PC-3 (cell line): ENCODE results near the gene NMRAL1. TPM values are rescaled to one million over a fixed set of nuclear protein-coding genes. Genes with fewer than 3 reads are reported as not detected.
A peak's percentile ranks its signal among the peaks of the same experiment; 100 is the strongest.

Experiments
- ATAC-seq: fragments of 200-7000 bp; cut with Tn5 transposase; 2 replicates; pipeline ENCODE4 v1.9.1; 2020; ENCODE audit warnings: mild to moderate bottlenecking, moderate library complexity
- BruUV-seq: library from RNA; stranded (reverse); fragments of 400-500 nt; replicated peaks from 2 replicates; lab custom pipeline; 2021; lab: Mats Ljungman, UMichigan
- CTCF ChIA-PET: fragments of 300-600 bp; sonication (Branson Sonifier 250); formaldehyde crosslinking; loops from one replicate; lab custom pipeline; 2022; ENCODE audit warnings: antibody characterized with exemption; lab: Charles Lee
- POLR2A ChIA-PET: fragments of 300-600 bp; sonication (Branson Sonifier 250); formaldehyde crosslinking; loops from one replicate; lab custom pipeline; 2022; ENCODE audit warnings: antibody characterized with exemption; ENCODE audit not compliant: unreplicated experiment; lab: Charles Lee
- DNase-seq: peaks from one replicate; pipeline ENCODE4 v3.0.0-alpha.2; 2015
- H2AFZ ChIP-seq: fragments of 300-600 bp; sonication (generic); 2 replicates; pipeline ENCODE4 v1.6.0; 2016; ENCODE audit warnings: antibody characterized with exemption, low read length
- H3F3A ChIP-seq: fragments of 300-600 bp; sonication (generic); one replicate; pipeline ENCODE4 v1.6.0; 2017; ENCODE audit warnings: antibody characterized with exemption, low read length, control low read depth, mild to moderate bottlenecking; ENCODE audit not compliant: unreplicated experiment
- H3K27ac ChIP-seq: fragments of 300-600 bp; sonication (generic); 2 replicates; pipeline ENCODE4 v1.5.1; 2016; ENCODE audit warnings: mild to moderate bottlenecking, low read length
- H3K27me3 ChIP-seq: fragments of 300-600 bp; sonication (generic); 2 replicates; pipeline ENCODE4 v1.6.1; 2016; ENCODE audit warnings: low read length, mixed read lengths
- H3K36me3 ChIP-seq: fragments of 300-600 bp; sonication (generic); 2 replicates; pipeline ENCODE4 v1.6.1; 2016; ENCODE audit warnings: low read depth, mixed run types, low read length, mixed read lengths
- H3K4me1 ChIP-seq: fragments of 300-600 bp; sonication (generic); 2 replicates; pipeline ENCODE4 v1.5.1; 2016; ENCODE audit warnings: low read length; ENCODE audit not compliant: insufficient read depth
- H3K4me2 ChIP-seq: fragments of 300-600 bp; sonication (generic); 2 replicates; pipeline ENCODE4 v1.6.0; 2016; ENCODE audit warnings: low read length
- H3K4me3 ChIP-seq: fragments of 300-600 bp; sonication (generic); 2 replicates; pipeline ENCODE4 v1.5.1; 2016; ENCODE audit warnings: mild to moderate bottlenecking, low read length, mixed read lengths
- H3K79me2 ChIP-seq: fragments of 300-600 bp; sonication (generic); 2 replicates; pipeline ENCODE4 v1.6.1; 2017; ENCODE audit warnings: low read length, mixed read lengths
- H3K9ac ChIP-seq: fragments of 300-600 bp; sonication (generic); 2 replicates; pipeline ENCODE4 v1.6.0; 2016; ENCODE audit warnings: mild to moderate bottlenecking, low read length
- H3K9me2 ChIP-seq: fragments of 300-600 bp; sonication (generic); replicated peaks from 2 replicates; pipeline ENCODE4 v1.6.1; 2016; ENCODE audit warnings: mixed run types, low read length, mixed read lengths
- H3K9me3 ChIP-seq: fragments of 300-600 bp; sonication (generic); 2 replicates; pipeline ENCODE4 v1.6.1; 2016; ENCODE audit warnings: low read length, mixed read lengths
- H4K20me1 ChIP-seq: fragments of 300-600 bp; sonication (generic); 2 replicates; pipeline ENCODE4 v1.6.1; 2016; ENCODE audit warnings: low read length, mixed read lengths
- CTCF ChIP-seq: fragments of 300-600 bp; sonication (generic); conservative IDR thresholded peaks from 2 replicates; pipeline ENCODE4 v1.5.1; 2017; ENCODE audit warnings: antibody characterized with exemption, low read depth, mild to moderate bottlenecking, low read length
- EZH2 ChIP-seq: fragments of 300-600 bp; sonication (generic); IDR thresholded peaks from one replicate; pipeline ENCODE4 v1.6.1; 2017; ENCODE audit warnings: antibody characterized with exemption, mild to moderate bottlenecking, low read length; ENCODE audit not compliant: unreplicated experiment
- EZH2phosphoT487 ChIP-seq: fragments of 300-600 bp; sonication (generic); IDR thresholded peaks from 2 replicates; pipeline ENCODE4 v1.6.1; 2018; ENCODE audit warnings: mild to moderate bottlenecking, antibody characterized with exemption, low read length, borderline replicate concordance
- intact Hi-C: fragments of 100-400 bp; cut with micrococcal nuclease; formaldehyde crosslinking; loops from 2 replicates; pipeline ENCODE4 v1.9.0; 2023
- total RNA-seq: library from RNA; depleted of rRNA; stranded (reverse); fragments of >200 nt; gene quantifications from 2 replicates; pipeline ENCODE4 v1.2.3, GENCODE V29; 2014

The NMRAL1 gene
- total RNA-seq, 1 experiment from 2014 or later = 92.6 TPM

GRCh38 chr16:4455951-4456350, 18.5 kb downstream of the NMRAL1 start:
- Histone ChIP-seq H3K27me3 (no peaks in the 10 kb centered on the region), H3K4me1 (no peaks in the 10 kb centered on the region), H2AFZ (no peak overlapping the region), H3K36me3 (peaks cover 3% of the 10 kb centered on the region; the same call in 1 of the 2 replicates), H3F3A (no peaks in the 10 kb centered on the region), H4K20me1 (no peaks in the 10 kb centered on the region), H3K9me2 (no peaks in the 10 kb centered on the region), H3K9ac (no peak overlapping the region), H3K4me2 (no peak overlapping the region), H3K79me2 (no peaks in the 10 kb centered on the region), H3K9me3 (no peaks in the 10 kb centered on the region), H3K4me3 (no peak overlapping the region), H3K27ac (no peak overlapping the region)
- ChIA-PET CTCF (no interaction called here), POLR2A (no interaction called here)
- intact Hi-C loops = no loop called here
- BruUV-seq = TSS peak; percentile 27
- TF ChIP-seq CTCF = no peak
- TF ChIP-seq EZH2 = no peak
- TF ChIP-seq EZH2phosphoT487 = no peak
- DNase-seq (no peak), ATAC-seq (no peak)

GRCh38 chr16:4455081-4455480, 19.3 kb downstream of the NMRAL1 start:
- ChIA-PET POLR2A (no interaction called here), CTCF (no interaction called here)
- Histone ChIP-seq H2AFZ (no peak overlapping the region), H3K27ac (no peak overlapping the region), H3K27me3 (no peaks in the 10 kb centered on the region), H3K9me2 (no peaks in the 10 kb centered on the region), H3F3A (no peaks in the 10 kb centered on the region), H3K9me3 (no peaks in the 10 kb centered on the region), H3K79me2 (no peaks in the 10 kb centered on the region), H3K36me3 (peaks cover 12% of the 10 kb centered on the region; the same call in 1 of the 2 replicates), H3K4me3 (no peak overlapping the region), H3K4me2 (no peak overlapping the region), H3K9ac (no peak overlapping the region), H4K20me1 (no peaks in the 10 kb centered on the region), H3K4me1 (no peaks in the 10 kb centered on the region)
- no peak for DNase-seq
- no TSS peak for BruUV-seq
- intact Hi-C loops = no loop called here
- TF ChIP-seq EZH2 = no peak
- ATAC-seq = no peak

- Histone ChIP-seq H3K27ac (no peak overlapping the region), H3K27me3 (no peaks in the 10 kb centered on the region), H2AFZ (no peak overlapping the region), H3K4me2 (no peak overlapping the region), H4K20me1 (no peaks in the 10 kb centered on the region), H3K9me2 (no peaks in the 10 kb centered on the region), H3K36me3 (peaks cover 12% of the 10 kb centered on the region; the same call in 1 of the 2 replicates), H3K4me1 (no peaks in the 10 kb centered on the region), H3K9ac (no peak overlapping the region), H3F3A (no peaks in the 10 kb centered on the region), H3K79me2 (no peaks in the 10 kb centered on the region), H3K9me3 (no peaks in the 10 kb centered on the region), H3K4me3 (no peak overlapping the region)
- TF ChIP-seq EZH2phosphoT487 = no peak
- no peak for TF ChIP-seq CTCF
- TF ChIP-seq EZH2 = no peak
- CTCF ChIA-PET = no interaction called here
- POLR2A ChIA-PET = no interaction called here
- BruUV-seq = no TSS peak
- no peak for ATAC-seq
- no peak for DNase-seq
- intact Hi-C loops = no loop called here
These were observed 19.8 kb downstream of the NMRAL1 start for GRCh38 chr16:4454623-4455022.
